ENCODE measurements around the gene MZT1.

MZT1 gene

GRCh38 chr13:72680353-72680752 is 47.1 kb downstream of the MZT1 start:
- no peak for DNase-seq (ENCODE audit: low read depth)

- no peak for DNase-seq (ENCODE audit: low read depth)
Measured at GRCh38 chr13:72678312-72678711, 49.1 kb downstream of the MZT1 start.

GRCh38 chr13:72677431-72677830 is 50.0 kb downstream of the MZT1 start:
- DNase-seq (ENCODE audit: low read depth) = no peak

GRCh38 chr13:72666391-72666790 is 61.0 kb downstream of the MZT1 start:
- no peak for DNase-seq (ENCODE audit: low read depth)

GRCh38 chr13:72662548-72662947 is 64.9 kb downstream of the MZT1 start:
- no peak for DNase-seq (ENCODE audit: low read depth)

All from activated T-helper 9 cell treated with anti-CD3 and anti-CD28 coated beads, Interleukin-2, amount 50 U/mL, for 16 hours (primary cell).